Measurements from ENCODE around the gene RSPH9.

DNA sequence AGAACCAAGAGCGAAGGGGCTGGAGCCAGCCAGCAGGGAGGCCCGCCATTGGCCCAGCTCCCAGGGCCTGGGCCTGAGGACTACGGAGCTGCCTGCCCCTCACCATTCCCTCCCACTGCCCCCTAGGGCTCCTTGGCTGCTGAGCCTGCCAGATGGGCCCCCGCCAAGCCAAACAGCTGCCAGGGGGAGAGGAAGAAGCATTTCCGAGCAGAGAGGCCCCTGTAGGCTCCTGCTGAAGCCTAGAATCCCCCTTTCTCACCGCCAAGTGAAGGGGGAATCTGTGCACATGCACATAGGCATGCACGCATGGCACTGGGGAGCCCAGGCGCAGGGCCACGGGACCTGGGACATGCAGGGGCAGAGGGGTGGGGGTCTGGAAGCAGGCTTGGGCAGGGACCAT lies 71.3 kb downstream of the RSPH9 start:
- TF ChIP-seq FOXJ3 (CRISPR knock-in tag; IDR thresholded peaks at IDR 0.05) (no peak), MXI1 (IDR thresholded peaks at IDR 0.05; ENCODE audit: low read depth, low read length) (no peak), TCF12 (IDR thresholded peaks at IDR 0.05) (no peak), POLR2AphosphoS5 (IDR thresholded peaks at IDR 0.05; ENCODE audit: low read depth, low read length) (no peak), CHD2 (IDR thresholded peaks at IDR 0.05; ENCODE audit: low read length, partially characterized antibody) (no peak), EP300 (IDR thresholded peaks at IDR 0.05; ENCODE audit: borderline replicate concordance in 1 of 2, low read depth in 1 of 2, low read length in 1 of 2) (no peak), NRF1 (IDR thresholded peaks at IDR 0.05; ENCODE audit: low read depth, low read length) (no peak), TEAD4 (IDR thresholded peaks at IDR 0.05; ENCODE audit: borderline replicate concordance, insufficient read depth) (no peak)
- TF ChIP-seq, protein P1, sequence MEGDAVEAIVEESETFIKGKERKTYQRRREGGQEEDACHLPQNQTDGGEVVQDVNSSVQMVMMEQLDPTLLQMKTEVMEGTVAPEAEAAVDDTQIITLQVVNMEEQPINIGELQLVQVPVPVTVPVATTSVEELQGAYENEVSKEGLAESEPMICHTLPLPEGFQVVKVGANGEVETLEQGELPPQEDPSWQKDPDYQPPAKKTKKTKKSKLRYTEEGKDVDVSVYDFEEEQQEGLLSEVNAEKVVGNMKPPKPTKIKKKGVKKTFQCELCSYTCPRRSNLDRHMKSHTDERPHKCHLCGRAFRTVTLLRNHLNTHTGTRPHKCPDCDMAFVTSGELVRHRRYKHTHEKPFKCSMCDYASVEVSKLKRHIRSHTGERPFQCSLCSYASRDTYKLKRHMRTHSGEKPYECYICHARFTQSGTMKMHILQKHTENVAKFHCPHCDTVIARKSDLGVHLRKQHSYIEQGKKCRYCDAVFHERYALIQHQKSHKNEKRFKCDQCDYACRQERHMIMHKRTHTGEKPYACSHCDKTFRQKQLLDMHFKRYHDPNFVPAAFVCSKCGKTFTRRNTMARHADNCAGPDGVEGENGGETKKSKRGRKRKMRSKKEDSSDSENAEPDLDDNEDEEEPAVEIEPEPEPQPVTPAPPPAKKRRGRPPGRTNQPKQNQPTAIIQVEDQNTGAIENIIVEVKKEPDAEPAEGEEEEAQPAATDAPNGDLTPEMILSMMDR (IDR thresholded peaks at IDR 0.05) = no peak
- TF ChIP-seq, protein P2, sequence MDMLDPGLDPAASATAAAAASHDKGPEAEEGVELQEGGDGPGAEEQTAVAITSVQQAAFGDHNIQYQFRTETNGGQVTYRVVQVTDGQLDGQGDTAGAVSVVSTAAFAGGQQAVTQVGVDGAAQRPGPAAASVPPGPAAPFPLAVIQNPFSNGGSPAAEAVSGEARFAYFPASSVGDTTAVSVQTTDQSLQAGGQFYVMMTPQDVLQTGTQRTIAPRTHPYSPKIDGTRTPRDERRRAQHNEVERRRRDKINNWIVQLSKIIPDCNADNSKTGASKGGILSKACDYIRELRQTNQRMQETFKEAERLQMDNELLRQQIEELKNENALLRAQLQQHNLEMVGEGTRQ (IDR thresholded peaks at IDR 0.05; ENCODE audit: borderline replicate concordance, low read depth, low read length) = no peak
- TF ChIP-seq, protein P3, sequence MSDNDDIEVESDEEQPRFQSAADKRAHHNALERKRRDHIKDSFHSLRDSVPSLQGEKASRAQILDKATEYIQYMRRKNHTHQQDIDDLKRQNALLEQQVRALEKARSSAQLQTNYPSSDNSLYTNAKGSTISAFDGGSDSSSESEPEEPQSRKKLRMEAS (IDR thresholded peaks at IDR 0.05; ENCODE audit: low read depth) = no peak
